Activated CD8-positive, alpha-beta T cell treated with anti-CD3 and anti-CD28 coated beads for 36 hours (primary cell): ENCODE results near the gene NSG2. TPM values are rescaled to one million over a fixed set of nuclear protein-coding genes. Genes with fewer than 3 reads are reported as not detected.

Experiments
- ATAC-seq: fragments of 200-7000 bp; cut with Tn5 transposase; one replicate; pipeline ENCODE4 v1.10.0; 2021; ENCODE audit warnings: mild to moderate bottlenecking, moderate library complexity
- CTCF ChIA-PET: fragments of 350-600 bp; sonication (Branson Sonifier 250); formaldehyde crosslinking; loops from one replicate; lab custom pipeline; 2021; ENCODE audit warnings: antibody characterized with exemption; lab: Charles Lee
- POLR2A ChIA-PET: fragments of 350-600 bp; sonication (Branson Sonifier 250); formaldehyde crosslinking; loops from one replicate; lab custom pipeline; 2021; ENCODE audit warnings: antibody characterized with exemption; lab: Charles Lee
- DNase-seq: peaks from one replicate; pipeline ENCODE4 v3.0.0-alpha.2; 2020
- H3K27ac Mint-ChIP-seq: one replicate; pipeline ENCODE4 v1.8.0; 2021; ENCODE audit warnings: mild to moderate bottlenecking, mixed read lengths
- H3K27me3 Mint-ChIP-seq: one replicate; pipeline ENCODE4 v1.8.0; 2021; ENCODE audit warnings: mixed read lengths
- H3K36me3 Mint-ChIP-seq: one replicate; pipeline ENCODE4 v1.8.0; 2021; ENCODE audit warnings: low read depth, mixed read lengths
- H3K4me1 Mint-ChIP-seq: one replicate; pipeline ENCODE4 v1.8.0; 2021; ENCODE audit warnings: low read depth, mixed read lengths
- H3K4me3 Mint-ChIP-seq: one replicate; pipeline ENCODE4 v1.8.0; 2021; ENCODE audit warnings: mild to moderate bottlenecking, moderate library complexity, mixed read lengths
- H3K9me3 Mint-ChIP-seq: one replicate; pipeline ENCODE4 v1.8.0; 2021; ENCODE audit warnings: mixed read lengths
- CTCF ChIP-seq: fragments of 200-600 bp; IDR thresholded peaks from one replicate; pipeline ENCODE4 v1.8.0; 2022; ENCODE audit warnings: antibody characterized with exemption, mild to moderate bottlenecking
- intact Hi-C: fragments of 100-400 bp; cut with micrococcal nuclease; formaldehyde crosslinking; loops from one replicate; pipeline ENCODE4 v1.10.0; 2022
- total RNA-seq, 2 experiments: library from RNA; stranded (reverse); gene quantifications; one replicate each; pipeline ENCODE4 v1.2.3, GENCODE V29; 2021

NSG2 gene
- total RNA-seq, 2 experiments from 2014 or later, result not detected

DNA sequence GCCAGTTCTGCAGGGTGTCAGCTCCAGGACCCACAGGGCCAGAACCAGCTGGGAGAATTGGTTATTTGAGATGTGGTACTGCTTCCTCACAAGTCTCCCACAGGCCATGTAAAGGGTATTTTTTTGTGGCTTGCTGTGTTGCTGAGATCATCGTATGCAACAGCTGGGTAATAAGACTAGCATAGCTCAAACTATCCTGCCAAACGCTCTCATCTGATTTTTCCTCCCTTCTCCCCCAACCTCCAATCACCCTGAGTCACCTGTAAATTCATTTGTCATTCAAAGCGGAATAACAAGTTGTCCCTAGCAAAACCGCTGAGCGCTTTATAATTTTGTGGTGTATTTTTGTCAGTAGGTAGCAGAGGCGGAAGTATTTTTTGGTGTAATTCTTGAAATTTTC, 63.2 kb downstream of the NSG2 start:
- H3K27ac Mint-ChIP-seq, result no peak overlapping the region
- intact Hi-C loops, result no loop called here
- H3K4me3 Mint-ChIP-seq, result no peak overlapping the region
- TF ChIP-seq CTCF, result no peak
- H3K27me3 Mint-ChIP-seq, result peaks cover 1% of the 10 kb centered on the region
- no peaks in the 10 kb centered on the region for H3K9me3 Mint-ChIP-seq
- ChIA-PET POLR2A (no interaction called here), CTCF (no interaction called here)
- H3K4me1 Mint-ChIP-seq, result no peaks in the 10 kb centered on the region
- DNase-seq, result no peak
- no peak for ATAC-seq
- H3K36me3 Mint-ChIP-seq, result no peaks in the 10 kb centered on the region

GRCh38 chr5:174109698-174110260, 64.3 kb downstream of the NSG2 start:
- no peaks in the 10 kb centered on the region for H3K9me3 Mint-ChIP-seq
- ATAC-seq (no peak), DNase-seq (no peak)
- peaks cover 2% of the 10 kb centered on the region for H3K27me3 Mint-ChIP-seq
- no peak for TF ChIP-seq CTCF
- ChIA-PET POLR2A (no interaction called here), CTCF (no interaction called here)
- no peaks in the 10 kb centered on the region for H3K4me1 Mint-ChIP-seq
- H3K4me3 Mint-ChIP-seq, result no peak overlapping the region
- no peak overlapping the region for H3K27ac Mint-ChIP-seq
- intact Hi-C loops, result no loop called here
- H3K36me3 Mint-ChIP-seq, result no peaks in the 10 kb centered on the region

- Mint-ChIP-seq H3K27me3 (peaks cover 2% of the 10 kb centered on the region), H3K36me3 (no peaks in the 10 kb centered on the region), H3K27ac (no peak overlapping the region), H3K9me3 (no peaks in the 10 kb centered on the region), H3K4me3 (no peak overlapping the region), H3K4me1 (no peaks in the 10 kb centered on the region)
- intact Hi-C loops, result no loop called here
- no peak for ATAC-seq
- no peak for DNase-seq
- CTCF ChIA-PET, result no interaction called here
- no peak for TF ChIP-seq CTCF
- POLR2A ChIA-PET, result no interaction called here
Observed at GRCh38 chr5:174110310-174110709, 64.8 kb downstream of the NSG2 start.

DNA sequence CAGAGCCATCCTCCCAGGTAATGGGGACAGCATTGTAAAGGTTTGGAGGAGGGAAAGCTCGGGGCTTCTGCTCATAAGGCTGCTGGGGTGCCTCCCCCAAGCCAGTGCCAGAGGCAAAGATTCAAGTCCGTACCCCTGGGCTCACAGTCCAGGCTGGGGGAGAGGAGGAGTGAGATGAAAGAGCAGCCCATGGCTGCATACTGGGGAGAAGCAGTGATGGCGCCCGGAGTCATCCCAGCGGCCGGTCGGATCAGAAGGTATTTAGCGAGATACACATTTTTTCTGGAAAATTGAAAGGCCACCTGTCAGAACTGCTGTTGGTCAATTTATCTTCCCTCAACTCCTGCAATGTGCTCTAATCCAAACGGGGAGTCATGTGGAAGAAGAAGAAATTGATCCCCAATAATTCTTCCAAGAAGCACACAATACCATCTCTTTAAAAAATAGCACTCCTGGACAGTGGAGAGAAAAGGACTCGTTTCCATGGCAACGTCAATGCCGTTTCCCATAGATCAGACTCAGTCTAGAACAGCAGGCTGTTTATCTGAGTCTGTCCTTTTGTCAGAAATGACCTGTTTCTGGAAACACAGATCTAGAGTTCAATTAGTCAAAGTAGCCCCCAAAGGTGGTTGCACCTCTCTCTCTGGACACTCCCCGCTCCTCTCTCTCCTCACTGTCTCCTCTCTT, 65.9 kb downstream of the NSG2 start:
- intact Hi-C loops, result no loop called here

More for the DNA sequence above, 65.9 kb downstream of the NSG2 start:
- H3K27me3 Mint-ChIP-seq, result peaks cover 2% of the 10 kb centered on the region
- DNase-seq, result no peak
- H3K27ac Mint-ChIP-seq, result no peak overlapping the region
- no peak for TF ChIP-seq CTCF
- no peak overlapping the region for H3K4me3 Mint-ChIP-seq
- ChIA-PET POLR2A (no interaction called here), CTCF (no interaction called here)
- ATAC-seq, result no peak
- no peaks in the 10 kb centered on the region for H3K9me3 Mint-ChIP-seq
- H3K36me3 Mint-ChIP-seq, result no peaks in the 10 kb centered on the region
- H3K4me1 Mint-ChIP-seq, result no peaks in the 10 kb centered on the region
